Ovary (tissue), 9 donors: ENCODE measurements around the gene CRIM1. TPM values are rescaled to one million over a fixed set of nuclear protein-coding genes. Genes with fewer than 3 reads are reported as not detected.

Source experiments
- DNase-seq, 5 donors: peaks; one replicate each; pipeline ENCODE4 v3.0.0-alpha.2; 2019 to 2020
- H3K27ac ChIP-seq, 2 donors: fragments of 200-600 bp; one replicate each; pipeline versions ENCODE4 v1.5.1 to v1.8.0; 2019 to 2022
- H3K27me3 ChIP-seq: fragments of 200-600 bp; one replicate; pipeline ENCODE4 v1.8.0; 2022
- H3K36me3 ChIP-seq: fragments of 200-600 bp; sonication (generic); one replicate; pipeline ENCODE4 v1.5.1; 2019
- H3K4me1 ChIP-seq: one replicate; pipeline ENCODE4 v1.8.1; 2013; ENCODE audit warnings: mild to moderate bottlenecking, moderate library complexity; ENCODE audit not compliant: insufficient read depth
- H3K4me3 ChIP-seq: fragments of 200-600 bp; sonication (generic); one replicate; pipeline ENCODE4 v1.5.1; 2017
- H3K9me3 ChIP-seq, 2 donors: fragments of 200-600 bp in 1 of 2; sonication (generic) in 1 of 2; one replicate each; pipeline versions ENCODE4 v1.5.1 to v1.8.1; 2013 to 2019; ENCODE audit warnings: mild to moderate bottlenecking in 1 of 2, moderate library complexity in 1 of 2
- EP300 ChIP-seq: sonication (generic); formaldehyde crosslinking; IDR thresholded peaks from one replicate; pipeline ENCODE4 v1.6.1; 2017; ENCODE audit warnings: antibody characterized with exemption
- POLR2A ChIP-seq: fragments of 450-650 bp; IDR thresholded peaks from one replicate; pipeline ENCODE4 v1.6.1; 2017; ENCODE audit warnings: antibody characterized with exemption, mild to moderate bottlenecking, moderate library complexity
- WGBS, 3 donors: extraction: QIAGEN DNeasy Blood & Tissue Kit in 1 of 3; methylation state at CpG; one replicate each; pipeline versions ENCODE4 v1.1.5 to v1.1.7; 2013 to 2017; 5-methylcytosine and 5-hydroxymethylcytosine counted together
- intact Hi-C, 4 donors: fragments of 100-400 bp; cut with DNase I; formaldehyde crosslinking; loops; one replicate each; pipeline versions ENCODE4 v1.11.0 to v1.15.1; 2022 to 2023
- polyA plus RNA-seq, 2 donors: library from polyadenylated mRNA; stranded (reverse); fragments of 200-250 nt in 1 of 2; fragments of 350-450 nt in 1 of 2; fragmentation: Illumina TruSeq in 1 of 2; extraction: RNeasy Lipid Tissue Mini Kit (QIAGEN cat#74804) in 1 of 2; gene quantifications; one replicate each; pipeline ENCODE4 v1.2.3, GENCODE V29; 2013 to 2014
- total RNA-seq, 7 donors: library from RNA; depleted of rRNA in 2 of 7; stranded (reverse); fragments of >200 nt in 2 of 7; fragmentation: NEBNext Ultra II Directional in 3 of 7; extraction: Animal tissue kit (Norgen Biotek cat#: 25700) in 3 of 7; gene quantifications; one replicate each; pipeline versions ENCODE4 v1.1.0 to v1.2.4, GENCODE V29; 2016 to 2023
- TF ChIP-seq, protein P1 (sequence below), 3 donors: fragments of 450-650 bp in 2 of 3; fragments of 200-600 bp in 1 of 3; IDR thresholded peaks; one replicate each; pipeline versions ENCODE4 v1.5.1 to v1.8.0; 2016 to 2022; ENCODE audit warnings: antibody characterized with exemption in 3 of 3, mild to moderate bottlenecking in 1 of 3
- donor health status: DM: no; HTN: no; CAD: no; lungs with moderate emphysema.
- donor health status: DM: no; HTN: no; CAD: no.
- donor health status: Bipolar disorder and iron deficiency.
- donor health status: DM: yes; HTN: yes; CAD: no.
- donor health status: DM: no; HTN: no; CAD: no.
- donor health status: DM: yes; HTN: yes; CAD: no.

CRIM1 gene
- total and polyA plus RNA-seq, 9 donors, result 38.4 to 134 (median 65.0) TPM

- TF ChIP-seq POLR2A (no peak), EP300 (no peak)
- TF ChIP-seq, protein P1, sequence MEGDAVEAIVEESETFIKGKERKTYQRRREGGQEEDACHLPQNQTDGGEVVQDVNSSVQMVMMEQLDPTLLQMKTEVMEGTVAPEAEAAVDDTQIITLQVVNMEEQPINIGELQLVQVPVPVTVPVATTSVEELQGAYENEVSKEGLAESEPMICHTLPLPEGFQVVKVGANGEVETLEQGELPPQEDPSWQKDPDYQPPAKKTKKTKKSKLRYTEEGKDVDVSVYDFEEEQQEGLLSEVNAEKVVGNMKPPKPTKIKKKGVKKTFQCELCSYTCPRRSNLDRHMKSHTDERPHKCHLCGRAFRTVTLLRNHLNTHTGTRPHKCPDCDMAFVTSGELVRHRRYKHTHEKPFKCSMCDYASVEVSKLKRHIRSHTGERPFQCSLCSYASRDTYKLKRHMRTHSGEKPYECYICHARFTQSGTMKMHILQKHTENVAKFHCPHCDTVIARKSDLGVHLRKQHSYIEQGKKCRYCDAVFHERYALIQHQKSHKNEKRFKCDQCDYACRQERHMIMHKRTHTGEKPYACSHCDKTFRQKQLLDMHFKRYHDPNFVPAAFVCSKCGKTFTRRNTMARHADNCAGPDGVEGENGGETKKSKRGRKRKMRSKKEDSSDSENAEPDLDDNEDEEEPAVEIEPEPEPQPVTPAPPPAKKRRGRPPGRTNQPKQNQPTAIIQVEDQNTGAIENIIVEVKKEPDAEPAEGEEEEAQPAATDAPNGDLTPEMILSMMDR (IDR thresholded peaks at IDR 0.05), result no peak
- Histone ChIP-seq H3K4me1 (no peaks in the 10 kb centered on the region), H3K27ac (no peak overlapping the region), H3K4me3 (no peak overlapping the region), H3K27me3 (no peaks in the 10 kb centered on the region), H3K36me3 (no peaks in the 10 kb centered on the region), H3K9me3 (no peaks in the 10 kb centered on the region)
- 77 to 84% (median 82%) methylated on average over 10 of the region's 10 CpGs for WGBS, 3 donors
- intact Hi-C loops, result loop anchor here in 1 of 4 donors (10.0 kb wide), 1 partner anchor 114 kb away; the partner anchor contains the start of gene CRIM1
- DNase-seq, result no peak
Measured at GRCh38 chr2:36468463-36469105, 113.0 kb downstream of the CRIM1 start.

GRCh38 chr2:36469106-36469477, 113.5 kb downstream of the CRIM1 start:
- intact Hi-C loops, result loop anchor here in 1 of 4 donors (10.0 kb wide), 1 partner anchor 114 kb away; the partner anchor contains the start of gene CRIM1
- 84 to 93% (median 85%) methylated on average over 1 of the region's 1 CpG for WGBS, 3 donors

DNA sequence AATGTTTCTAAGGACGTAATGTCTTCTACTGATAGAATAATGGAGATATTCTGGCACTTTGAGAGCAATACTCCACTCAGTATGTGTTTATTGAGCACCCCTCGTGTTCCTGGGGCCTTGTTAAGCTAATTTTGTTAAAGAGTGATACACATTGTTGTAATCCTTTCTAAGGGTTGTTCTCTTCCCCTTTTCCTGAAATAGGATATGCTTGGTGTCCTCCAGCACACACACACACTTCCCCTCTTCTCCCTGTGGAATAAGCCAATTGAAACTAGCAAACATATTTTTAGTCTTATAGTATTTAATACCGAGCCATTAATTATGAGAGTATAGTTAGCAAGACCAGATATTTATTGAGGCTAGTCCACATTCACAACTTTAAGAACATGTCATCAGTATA, 114.1 kb downstream of the CRIM1 start:
- H3K4me1 ChIP-seq, result no peaks in the 10 kb centered on the region
- DNase-seq, result no peak
- no peak overlapping the region for H3K4me3 ChIP-seq
- TF ChIP-seq POLR2A (no peak), EP300 (no peak)
- TF ChIP-seq, protein P1 (IDR thresholded peaks at IDR 0.05), result no peak
- H3K36me3 ChIP-seq, result no peaks in the 10 kb centered on the region
- no peak overlapping the region for H3K27ac ChIP-seq
- 73 to 78% (median 74%) methylated on average over 3 of the region's 3 CpGs for WGBS, 3 donors
- H3K9me3 ChIP-seq, result no peaks in the 10 kb centered on the region
- H3K27me3 ChIP-seq, result no peaks in the 10 kb centered on the region
- intact Hi-C loops, result loop anchor here in 1 of 4 donors (10.0 kb wide), 1 partner anchor 115 kb away; the partner anchor contains the start of gene CRIM1

More at GRCh38 chr2:36469106-36469477, 113.5 kb downstream of the CRIM1 start:
- DNase-seq, result no peak
- Histone ChIP-seq H3K27me3 (no peaks in the 10 kb centered on the region), H3K4me3 (no peak overlapping the region), H3K36me3 (no peaks in the 10 kb centered on the region), H3K9me3 (no peaks in the 10 kb centered on the region), H3K27ac (no peak overlapping the region), H3K4me1 (no peaks in the 10 kb centered on the region)
- TF ChIP-seq, protein P1 (IDR thresholded peaks at IDR 0.05), result no peak
- no peak for TF ChIP-seq POLR2A
- TF ChIP-seq EP300, result no peak

DNA sequence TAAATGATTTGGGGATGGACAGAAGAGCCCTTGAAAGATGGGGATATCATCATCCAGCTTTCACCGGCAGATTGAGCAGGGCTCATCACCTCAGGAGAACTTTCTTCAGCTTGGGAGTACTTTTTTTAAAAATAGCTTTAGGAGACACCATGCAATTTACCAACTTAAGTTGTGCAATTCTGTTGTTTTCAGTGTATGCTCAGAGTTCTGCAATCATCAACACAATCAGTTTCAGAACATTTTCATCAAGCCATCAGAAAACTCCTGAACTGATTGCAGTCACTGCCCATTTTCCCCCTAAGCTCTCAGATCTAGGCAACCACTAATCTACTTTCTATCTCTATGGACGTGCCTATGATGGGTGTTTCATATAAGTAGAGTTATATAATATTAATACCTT, 117.7 kb downstream of the CRIM1 start:
- Histone ChIP-seq H3K9me3 (no peaks in the 10 kb centered on the region), H3K4me1 (no peaks in the 10 kb centered on the region), H3K4me3 (no peak overlapping the region), H3K36me3 (no peaks in the 10 kb centered on the region), H3K27me3 (no peaks in the 10 kb centered on the region), H3K27ac (no peak overlapping the region)
- TF ChIP-seq, protein P1 (IDR thresholded peaks at IDR 0.05), result no peak
- no peak for TF ChIP-seq EP300
- no peak for TF ChIP-seq POLR2A
- intact Hi-C loops, result no loop called here
- no peak for DNase-seq
- 85 to 97% (median 93%) methylated on average over 2 of the region's 2 CpGs for WGBS, 3 donors
